ENCODE data around the gene GNAL.

GNAL gene

DNA sequence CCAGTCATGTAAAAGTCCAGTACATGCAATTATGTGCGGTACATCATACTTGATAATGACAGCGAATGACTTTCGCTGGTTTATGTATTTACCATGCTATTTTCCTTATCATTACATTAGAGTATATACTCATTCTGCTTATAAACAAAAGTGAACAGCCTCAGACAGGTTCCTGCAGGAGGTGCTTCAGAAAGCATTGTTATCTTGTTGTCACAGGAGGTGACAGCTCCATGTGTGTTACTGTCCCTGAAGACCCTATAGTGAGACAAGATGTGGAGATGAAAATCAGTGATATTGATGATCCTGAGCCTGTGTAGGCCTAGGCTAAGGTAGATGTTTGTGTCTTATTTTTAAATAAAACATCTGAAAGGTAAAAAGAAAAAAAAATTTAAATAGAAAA is 234.4 kb downstream of the GNAL start:
- DNase-seq: no peak

GRCh38 chr18:11925800-11926481 is 236.9 kb downstream of the GNAL start:
- DNase-seq: no peak

DNA sequence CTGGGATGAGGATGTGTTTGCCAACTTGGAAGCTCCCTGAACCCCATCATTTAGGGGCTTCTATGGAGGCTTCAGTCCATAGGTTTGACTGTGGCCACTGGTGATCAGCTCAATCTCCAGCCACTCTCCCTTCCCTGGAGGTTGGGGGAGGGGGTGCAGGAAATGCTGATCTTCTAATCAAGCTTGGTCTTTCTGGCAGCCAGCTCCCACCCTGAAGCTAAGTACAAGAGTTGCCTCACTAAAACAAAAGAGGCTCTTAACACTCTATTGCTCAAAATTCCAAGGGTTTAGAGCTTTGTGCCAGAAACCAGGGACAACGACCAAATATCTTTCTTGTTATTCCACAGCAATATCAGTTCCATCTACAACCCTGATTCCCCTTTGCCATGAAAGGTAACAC is 238.4 kb downstream of the GNAL start:
- no peak for DNase-seq

DNA sequence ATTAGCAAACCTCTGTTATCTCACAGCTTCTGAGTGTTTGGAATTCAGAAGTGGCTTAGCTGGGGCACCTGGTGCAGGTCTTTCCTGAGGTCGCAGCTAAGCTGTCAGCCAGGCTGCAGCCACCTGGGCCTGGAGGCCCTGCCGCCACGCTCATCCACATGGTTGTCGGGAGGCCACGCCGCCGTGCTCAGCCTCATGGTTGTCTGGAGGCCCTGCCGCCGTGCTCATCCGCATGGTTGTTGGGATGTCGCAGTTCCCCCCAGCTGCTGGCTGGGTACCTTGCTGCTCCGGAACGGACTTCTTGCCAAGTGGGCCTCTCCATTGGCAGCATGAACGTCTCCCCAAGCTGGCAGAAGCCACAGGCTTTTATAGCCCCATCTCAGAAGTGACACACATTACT is 243.3 kb downstream of the GNAL start:
- no peak for DNase-seq

All from right forelimb (tissue), 1 donor.